Fibroblast of upper back skin (primary cell): ENCODE data around the gene COLEC11.
A peak's percentile ranks its signal among the peaks of the same experiment; 100 is the strongest.
"Not testable (repeated sequence)": the region's sequence is repeated elsewhere in the genome, so short reads cannot be mapped to it uniquely, and the experiment has no call there.

Source experiments
- DNase-seq: peaks from one replicate; pipeline ENCODE4 v3.0.0-alpha.2; 2013

The COLEC11 gene

DNA sequence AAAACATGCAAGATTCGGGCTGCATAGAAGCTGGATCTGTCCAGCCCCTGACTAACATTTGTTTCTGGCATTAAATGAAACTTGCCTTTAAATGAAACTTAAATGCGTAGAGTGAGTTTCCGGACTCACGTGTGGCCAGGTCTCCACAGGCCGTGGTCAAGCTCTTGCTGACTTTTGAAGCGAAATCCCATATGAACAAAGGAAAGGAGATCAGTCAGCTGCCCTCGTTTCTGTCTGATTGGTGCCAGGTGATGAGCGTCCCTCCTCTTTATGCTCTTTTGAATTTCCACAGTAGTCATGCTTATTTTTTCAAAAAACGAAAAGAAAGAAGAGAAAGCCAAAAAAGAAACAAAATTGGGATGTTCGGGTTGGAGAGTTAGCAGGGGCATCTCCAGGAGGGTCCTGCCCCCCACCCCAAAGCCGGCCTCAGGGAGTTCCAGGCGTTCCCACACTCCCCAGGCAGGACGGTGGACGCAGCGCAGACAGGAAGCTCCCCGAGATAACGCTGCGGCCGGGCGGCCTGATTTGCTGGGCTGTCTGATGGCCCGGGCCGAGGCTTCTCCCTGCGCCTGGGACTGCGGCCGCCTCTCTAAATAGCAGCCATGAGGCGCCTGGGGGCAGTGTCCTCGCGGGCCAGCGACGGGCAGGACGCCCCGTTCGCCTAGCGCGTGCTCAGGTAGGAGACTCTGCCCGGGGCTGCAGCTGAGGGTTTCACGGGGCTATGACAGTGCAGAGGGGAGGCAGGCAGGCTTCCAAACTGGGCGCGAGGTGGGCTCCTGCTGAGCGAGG, at the start of gene COLEC11:
Gene COLEC11, plus strand, starts transcription at position 620 of the 789 bp plus-strand sequence. CDS start 9,229 bp downstream, outside the sequence.
- DNase-seq = peak; percentile 11

DNA sequence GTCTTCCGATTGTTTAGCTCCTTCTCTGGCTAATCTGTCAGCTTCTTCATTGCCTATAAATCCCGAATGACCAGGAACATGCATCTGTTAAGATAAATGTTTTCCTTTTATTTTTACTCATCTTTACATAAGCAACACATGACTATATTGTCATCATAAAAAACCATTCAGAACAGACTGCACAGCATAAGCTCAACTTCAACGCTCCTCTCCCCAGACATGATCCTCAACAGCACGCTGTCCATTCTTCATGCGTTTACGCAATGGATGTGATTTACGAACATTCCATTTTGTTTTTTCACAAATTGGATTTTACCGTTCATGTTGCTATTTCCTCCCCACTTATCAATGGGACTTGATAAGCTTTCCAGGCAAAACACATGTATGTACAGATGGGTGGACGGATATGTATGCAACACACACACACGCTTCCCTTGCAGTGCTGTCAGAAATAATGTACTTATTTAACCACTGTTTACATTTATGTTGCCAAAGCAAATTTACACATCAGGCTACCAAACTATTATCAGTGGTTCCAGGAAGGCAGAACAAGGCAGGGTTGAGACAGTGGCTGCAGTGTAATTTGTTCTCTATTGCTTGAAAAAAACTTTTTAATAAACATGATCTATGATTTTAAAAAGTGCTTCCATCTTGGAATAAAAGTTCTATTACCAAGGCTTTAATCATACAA, 49.0 kb upstream of the COLEC11 start:
- no peak for DNase-seq

- DNase-seq = no peak
These were observed 47.0 kb upstream of the COLEC11 start for GRCh38 chr2:3547915-3548314.

DNA sequence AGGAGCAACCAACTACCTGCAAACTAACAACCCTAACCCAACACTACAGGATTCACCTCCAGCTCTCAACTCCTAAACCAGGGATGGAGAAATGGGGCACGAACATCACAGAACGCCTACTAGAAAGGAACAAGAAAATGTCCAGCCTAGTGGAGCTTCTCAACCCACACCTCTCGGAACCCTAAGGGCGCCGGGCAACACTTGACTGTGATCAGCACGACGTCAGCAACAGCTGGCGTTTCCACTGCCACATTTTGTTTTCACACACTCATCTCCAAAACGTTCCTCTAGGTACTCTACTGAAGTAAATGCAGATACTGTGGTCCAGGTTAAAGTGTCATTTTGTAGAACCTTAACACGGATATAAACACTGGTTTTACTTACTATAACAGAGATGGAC, 41.0 kb upstream of the COLEC11 start:
- DNase-seq = no peak

DNA sequence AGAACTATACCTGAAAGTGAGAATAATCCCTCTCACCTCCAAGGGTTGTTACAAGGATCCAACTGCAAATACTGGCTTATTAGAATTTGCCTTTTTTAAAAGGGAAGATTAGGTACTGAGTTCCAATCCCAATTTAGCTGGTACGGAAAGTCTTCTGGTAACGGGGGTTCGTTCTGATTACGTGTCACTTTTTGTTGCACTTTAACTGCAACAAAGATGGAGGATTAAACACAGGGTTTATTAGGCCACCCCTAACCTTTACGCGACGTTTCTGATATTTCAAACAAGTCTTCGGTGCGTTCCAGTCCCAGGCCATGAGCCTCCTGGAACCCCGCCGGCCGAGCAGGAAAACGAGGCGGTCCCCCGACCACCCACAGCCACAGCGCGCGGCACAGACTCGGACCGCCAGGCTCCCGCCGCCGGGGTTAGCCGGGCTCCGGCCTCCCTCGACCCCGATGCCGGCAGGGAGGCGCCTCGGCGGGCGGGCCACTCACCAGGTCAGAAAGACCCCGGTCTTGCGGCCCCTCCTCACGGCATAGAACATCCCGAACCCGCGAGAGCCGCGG, 37.2 kb upstream of the COLEC11 start:
- no peak for DNase-seq

DNA sequence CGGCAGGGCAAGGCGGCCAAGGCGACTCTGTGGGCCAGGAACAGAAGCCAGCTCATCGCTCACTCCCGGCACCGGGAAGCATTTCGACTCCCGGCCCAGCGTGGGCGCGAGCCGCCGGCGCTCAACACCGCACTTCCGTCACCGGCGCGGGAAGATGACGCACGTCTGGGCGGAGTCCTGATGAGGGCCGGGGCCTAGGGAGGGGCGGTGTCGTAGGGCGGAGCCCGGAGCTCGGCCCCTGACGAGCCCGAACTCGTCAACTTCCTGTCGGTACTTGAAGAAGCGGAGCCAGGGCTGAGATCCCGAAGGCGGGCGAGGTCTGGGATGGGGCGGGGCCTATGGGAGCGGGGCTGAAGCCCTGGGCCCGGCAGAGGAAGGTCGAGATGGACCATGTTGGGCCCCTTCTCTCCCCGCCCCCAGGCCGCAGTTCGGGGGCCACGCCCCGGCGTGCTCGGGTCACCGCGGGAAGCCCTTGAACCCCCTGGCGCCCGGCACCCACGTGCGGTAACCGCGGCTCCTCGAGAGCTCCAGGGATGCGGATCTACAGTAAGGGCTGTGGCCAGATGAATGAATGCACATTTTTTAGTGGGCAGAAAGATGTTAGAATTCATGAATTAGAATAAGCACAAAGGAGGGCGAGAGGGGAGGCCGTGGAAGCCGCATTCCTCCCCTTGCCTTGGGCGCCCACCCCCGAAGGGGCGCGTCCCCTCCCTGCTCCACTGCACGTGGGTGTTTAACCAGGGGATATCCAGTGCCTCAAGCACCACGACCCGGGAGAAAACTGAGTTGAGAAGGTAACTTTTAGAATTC, 36.5 kb upstream of the COLEC11 start, which contains the start of gene RNASEH1:
Gene RNASEH1, minus strand, starts transcription at position 129 of the 810 bp plus-strand sequence. Its CDS starts 73 bp downstream, at position 56.
- DNase-seq = peak; percentile 99

GRCh38 chr2:3563521-3563976, 31.4 kb upstream of the COLEC11 start:
- DNase-seq = no peak

- DNase-seq = no peak
These were observed 29.8 kb upstream of the COLEC11 start for GRCh38 chr2:3565117-3565516.

- DNase-seq = no peak
These were observed 28.1 kb upstream of the COLEC11 start for GRCh38 chr2:3566806-3567205.

DNA sequence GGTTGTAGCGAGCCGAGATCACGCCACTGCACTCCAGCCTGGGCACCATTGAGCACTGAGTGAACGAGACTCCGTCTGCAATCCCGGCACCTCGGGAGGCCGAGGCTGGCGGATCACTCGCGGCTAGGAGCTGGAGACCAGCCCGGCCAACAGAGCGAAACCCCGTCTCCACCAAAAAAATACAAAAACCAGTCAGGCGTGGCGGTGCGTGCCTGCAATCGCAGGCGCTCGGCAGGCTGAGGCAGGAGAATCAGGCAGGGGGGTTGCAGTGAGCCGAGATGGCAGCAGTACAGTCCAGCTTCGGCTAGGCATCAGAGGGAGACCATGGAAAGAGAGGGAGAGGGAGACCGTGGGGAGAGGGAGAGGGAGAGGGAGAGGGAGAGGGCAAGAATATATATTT, 25.3 kb upstream of the COLEC11 start:
- not testable (repeated sequence) for DNase-seq

DNA sequence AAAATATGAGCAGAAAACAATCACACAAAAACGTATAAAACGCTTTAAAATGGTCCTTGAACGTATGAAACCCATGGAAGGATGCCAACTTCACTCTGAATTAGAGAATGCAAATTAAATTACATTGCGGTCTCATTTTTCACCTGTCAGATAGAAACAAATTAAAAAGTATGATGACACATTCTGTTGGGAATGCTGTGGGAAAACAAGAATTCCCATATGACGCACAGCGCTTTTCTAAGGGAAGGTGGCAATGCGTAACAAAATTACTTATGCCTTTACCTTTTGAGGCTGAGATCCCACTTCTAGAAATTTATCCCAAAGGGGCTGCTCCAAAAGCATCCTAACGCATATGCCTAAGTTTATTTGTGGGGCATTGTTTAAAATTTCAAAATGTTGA, 23.6 kb upstream of the COLEC11 start:
- DNase-seq = no peak

DNA sequence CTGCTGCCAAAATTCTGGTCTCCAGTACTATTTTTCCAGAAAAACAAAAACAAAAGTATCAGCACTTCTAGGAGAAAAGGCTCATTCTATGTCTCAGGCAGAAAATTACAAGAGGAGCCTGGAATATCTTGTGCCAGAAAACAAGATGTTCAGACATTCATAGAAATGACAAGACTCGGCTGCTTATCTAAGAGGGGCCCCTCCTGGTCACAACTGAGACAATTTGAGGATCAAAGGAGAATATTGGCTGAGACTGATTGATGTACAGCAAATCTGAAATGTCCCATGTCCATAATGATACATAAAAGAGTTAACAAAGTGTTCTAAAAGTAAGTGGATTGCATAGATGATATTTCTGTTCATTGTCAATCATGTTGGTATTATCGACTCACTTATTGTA, 22.3 kb upstream of the COLEC11 start:
- no peak for DNase-seq

- no peak for DNase-seq
These were observed 20.8 kb upstream of the COLEC11 start for GRCh38 chr2:3574155-3574554.

- no peak for DNase-seq
These were observed 19.2 kb upstream of the COLEC11 start for GRCh38 chr2:3575534-3576262.

GRCh38 chr2:3576263-3576630, 18.7 kb upstream of the COLEC11 start:
- not testable (repeated sequence) for DNase-seq

- no peak for DNase-seq
These were observed 15.9 kb upstream of the COLEC11 start for GRCh38 chr2:3578987-3579386.

- DNase-seq = no peak
These were observed 14.5 kb upstream of the COLEC11 start for GRCh38 chr2:3580449-3580848.

DNA sequence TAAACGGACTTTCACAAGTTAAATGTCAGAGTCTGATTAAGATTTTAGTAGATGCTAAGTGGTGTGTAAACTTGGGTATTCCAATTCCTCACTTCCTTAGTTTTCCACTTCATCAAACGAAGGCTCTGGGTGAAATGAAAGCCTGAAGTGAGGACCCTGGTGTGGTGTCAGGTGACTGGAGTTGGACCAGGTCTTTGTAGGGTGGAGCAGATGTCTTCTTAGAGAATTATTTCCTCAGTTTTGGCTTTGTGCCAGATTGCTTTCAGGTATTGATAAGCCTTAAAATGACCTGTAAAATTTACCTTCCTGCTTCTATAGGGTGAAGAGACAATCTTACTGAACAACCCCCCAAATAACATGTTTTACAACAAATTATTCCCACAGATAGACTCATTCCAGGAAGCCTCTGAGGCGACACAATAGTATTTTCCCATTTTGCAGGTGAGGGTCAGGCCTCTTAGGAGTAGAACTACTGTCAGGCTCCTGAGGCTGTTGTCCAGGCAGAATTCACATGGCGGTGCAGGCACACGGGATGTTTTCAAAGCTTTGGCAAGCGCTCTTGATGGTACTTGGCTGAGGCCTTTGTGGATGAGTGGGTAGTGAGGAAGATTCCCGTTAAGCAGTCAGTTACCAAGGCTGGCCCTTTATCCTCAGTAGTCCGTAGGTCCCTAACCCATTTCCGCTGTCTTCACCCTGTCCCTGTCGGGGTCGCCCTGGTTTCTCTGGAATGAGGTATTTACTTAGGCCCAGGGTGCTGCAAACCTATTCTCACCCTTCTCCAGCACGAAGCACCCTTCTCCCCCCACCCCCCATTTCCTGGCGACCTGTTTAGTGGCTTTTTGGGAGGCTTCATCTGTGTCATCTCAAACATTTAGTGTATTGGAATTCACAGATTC, 13.3 kb upstream of the COLEC11 start:
- no peak for DNase-seq

GRCh38 chr2:3584076-3584475, 10.8 kb upstream of the COLEC11 start:
- no peak for DNase-seq

- no peak for DNase-seq
These were observed 10.2 kb upstream of the COLEC11 start for GRCh38 chr2:3584608-3585260.
